HUES48 (cell line): ENCODE measurements around the gene SCGB1C2.

Source experiments
- H3K27ac ChIP-seq: one replicate; pipeline ENCODE4 v1.7.0; 2013; ENCODE audit warnings: low read depth, low read length, inconsistent platforms
- H3K27me3 ChIP-seq: 2 replicates; pipeline ENCODE4 v1.6.1; 2013; ENCODE audit warnings: mild to moderate bottlenecking, low read length; ENCODE audit not compliant: control insufficient read depth, insufficient read depth
- H3K36me3 ChIP-seq: 2 replicates; pipeline ENCODE4 v1.6.1; 2013; ENCODE audit warnings: low read length; ENCODE audit not compliant: control insufficient read depth, insufficient read depth
- H3K4me1 ChIP-seq: 2 replicates; pipeline ENCODE4 v1.6.1; 2013; ENCODE audit warnings: mild to moderate bottlenecking, low read length; ENCODE audit not compliant: control insufficient read depth, insufficient read depth
- H3K4me3 ChIP-seq: 2 replicates; pipeline ENCODE4 v1.5.1; 2013; ENCODE audit warnings: mild to moderate bottlenecking, low read depth, low read length
- H3K9ac ChIP-seq: 2 replicates; pipeline ENCODE4 v1.6.1; 2013; ENCODE audit warnings: mild to moderate bottlenecking, low read depth, low read length, moderate library complexity
- H3K9me3 ChIP-seq: 2 replicates; pipeline ENCODE4 v1.6.1; 2013; ENCODE audit warnings: low read length; ENCODE audit not compliant: control insufficient read depth, insufficient read depth

SCGB1C2 gene

DNA sequence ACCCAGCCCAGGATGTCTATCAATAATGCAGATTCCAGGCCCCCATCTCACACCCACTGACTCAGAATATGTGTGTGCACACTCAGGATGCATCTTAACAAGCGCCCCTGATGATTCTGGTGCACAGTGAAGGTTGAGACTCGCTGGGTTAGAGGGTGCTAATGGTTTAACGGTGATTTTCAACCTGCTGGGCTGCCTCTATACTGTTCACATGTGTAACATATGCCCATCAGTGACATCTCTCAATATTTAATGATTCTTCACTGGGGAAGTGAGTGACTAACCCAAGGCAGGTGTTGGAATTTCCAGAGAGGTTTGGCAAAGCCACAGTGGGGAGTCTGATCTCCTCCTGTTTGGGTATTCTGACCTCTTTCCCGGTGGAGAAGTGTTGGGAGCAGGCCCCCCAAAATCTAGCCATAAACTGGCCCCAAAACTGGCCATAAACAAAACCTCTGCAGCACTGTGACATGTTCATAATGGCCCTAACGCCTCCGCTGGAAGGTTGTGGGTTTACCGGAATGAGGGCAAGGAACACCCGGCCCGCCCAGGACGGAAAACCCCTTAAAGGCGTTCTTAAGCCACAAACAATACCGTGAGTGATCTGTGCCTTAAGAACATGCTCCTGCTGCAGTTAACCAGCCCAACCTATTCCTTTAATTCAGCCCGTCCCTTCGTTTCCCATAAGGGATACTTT, 48.2 kb downstream of the SCGB1C2 start:
- Histone ChIP-seq H3K4me1 (peaks cover 13% of the 10 kb centered on the region), H3K4me3 (no peak overlapping the region), H3K27me3 (peaks cover 27% of the 10 kb centered on the region), H3K9me3 (no peaks in the 10 kb centered on the region), H3K36me3 (no peaks in the 10 kb centered on the region), H3K9ac (no peak overlapping the region), H3K27ac (no peak overlapping the region)

DNA sequence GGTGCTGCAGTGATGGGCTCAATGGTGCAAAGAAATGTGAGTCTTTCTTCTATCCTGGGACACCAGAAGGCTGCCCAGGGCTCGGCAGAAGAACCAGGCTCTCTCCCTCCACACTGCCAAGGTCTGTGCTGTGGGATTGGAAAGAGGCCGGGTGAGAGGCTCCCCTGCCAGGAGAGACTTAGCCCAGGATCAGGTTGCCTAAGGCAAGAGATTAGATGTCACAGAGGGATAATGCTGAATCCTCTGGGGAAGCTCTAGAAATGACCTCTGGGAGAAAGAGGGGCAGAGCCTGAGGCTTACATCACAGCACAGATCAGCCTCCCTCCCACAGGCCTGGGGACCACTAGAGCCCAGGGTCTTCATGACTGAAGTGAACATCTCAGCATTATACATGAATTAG, 49.8 kb downstream of the SCGB1C2 start:
- Histone ChIP-seq H3K4me1 (peaks cover 9% of the 10 kb centered on the region), H3K27ac (no peak overlapping the region), H3K9ac (no peak overlapping the region), H3K36me3 (no peaks in the 10 kb centered on the region), H3K4me3 (no peak overlapping the region), H3K9me3 (no peaks in the 10 kb centered on the region), H3K27me3 (peaks cover 13% of the 10 kb centered on the region)
